IPS DF 4.7 (cell line): ENCODE measurements around the gene CPS1.

ENCODE experiments used
- DNase-seq: peaks from one replicate; pipeline ENCODE4 v3.0.0-alpha.2; 2013; ENCODE audit warnings: low spot score; ENCODE audit errors: extremely low read depth

CPS1 gene

GRCh38 chr2:210604666-210605065 lies 48.3 kb downstream of the CPS1 start:
- no peak for DNase-seq

GRCh38 chr2:210606001-210606400 lies 49.6 kb downstream of the CPS1 start:
- no peak for DNase-seq

- no peak for DNase-seq
Observed at GRCh38 chr2:210611466-210611865, 55.1 kb downstream of the CPS1 start.

GRCh38 chr2:210616074-210616473 lies 59.7 kb downstream of the CPS1 start:
- DNase-seq: no peak

- DNase-seq: no peak
Observed at GRCh38 chr2:210617318-210617717, 60.9 kb downstream of the CPS1 start.

- DNase-seq: no peak
Observed at GRCh38 chr2:210617732-210618330, 61.4 kb downstream of the CPS1 start.

GRCh38 chr2:210620456-210620855 lies 64.1 kb downstream of the CPS1 start:
- peak; percentile 11 for DNase-seq

- no peak for DNase-seq
Observed at GRCh38 chr2:210623506-210623905, 67.1 kb downstream of the CPS1 start.

- DNase-seq: no peak
Observed at GRCh38 chr2:210626849-210627248, 70.5 kb downstream of the CPS1 start.

- no peak for DNase-seq
Observed at GRCh38 chr2:210630873-210631560, 74.6 kb downstream of the CPS1 start.

GRCh38 chr2:210633699-210634098 lies 77.3 kb downstream of the CPS1 start:
- no peak for DNase-seq

- no peak for DNase-seq
Observed at GRCh38 chr2:210635257-210635656, 78.9 kb downstream of the CPS1 start.

GRCh38 chr2:210642333-210642732 lies 85.9 kb downstream of the CPS1 start:
- DNase-seq: no peak

GRCh38 chr2:210647151-210647550 lies 90.8 kb downstream of the CPS1 start:
- no peak for DNase-seq

GRCh38 chr2:210654091-210654490 lies 97.7 kb downstream of the CPS1 start:
- no peak for DNase-seq

GRCh38 chr2:210655229-210655975 lies 99.0 kb downstream of the CPS1 start:
- DNase-seq: no peak

- DNase-seq: no peak
Observed at GRCh38 chr2:210657874-210658273, 101.5 kb downstream of the CPS1 start.

GRCh38 chr2:210660751-210661150 lies 104.4 kb downstream of the CPS1 start:
- no peak for DNase-seq

- no peak for DNase-seq
Observed at GRCh38 chr2:210662560-210662959, 106.2 kb downstream of the CPS1 start.

GRCh38 chr2:210663631-210664089 lies 107.3 kb downstream of the CPS1 start:
- DNase-seq: peak; percentile 9

- no peak for DNase-seq
Observed at GRCh38 chr2:210667711-210668110, 111.3 kb downstream of the CPS1 start.

GRCh38 chr2:210671065-210671464 lies 114.7 kb downstream of the CPS1 start:
- DNase-seq: no peak
